Adipocyte (in vitro differentiated cells): ENCODE results near the gene SERPINE3.

Experiments
- DNase-seq: peaks from one replicate; pipeline ENCODE4 v3.0.0-alpha.2; 2015; ENCODE audit warnings: low read depth
- H3K27me3 ChIP-seq: replicated peaks from 2 replicates; pipeline ENCODE4 v1.7.0; 2013; ENCODE audit warnings: mild to moderate bottlenecking, low read length, moderate library complexity; ENCODE audit not compliant: control insufficient read depth, insufficient read depth
- H3K36me3 ChIP-seq: 2 replicates; pipeline ENCODE4 v1.7.0; 2013; ENCODE audit warnings: low read length, mild to moderate bottlenecking, moderate library complexity; ENCODE audit not compliant: control insufficient read depth, insufficient read depth, severe bottlenecking
- H3K4me1 ChIP-seq: 2 replicates; pipeline ENCODE4 v1.7.0; 2013; ENCODE audit warnings: mild to moderate bottlenecking, low read length, moderate library complexity; ENCODE audit not compliant: control insufficient read depth, insufficient read depth
- H3K4me3 ChIP-seq: 2 replicates; pipeline ENCODE4 v1.7.0; 2013; ENCODE audit warnings: mild to moderate bottlenecking, low read length, moderate library complexity
- H3K9ac ChIP-seq: 2 replicates; pipeline ENCODE4 v1.7.0; 2013; ENCODE audit warnings: mild to moderate bottlenecking, low read length, moderate library complexity
- H3K9me3 ChIP-seq: 2 replicates; pipeline ENCODE4 v1.7.0; 2013; ENCODE audit warnings: mild to moderate bottlenecking, low read length, moderate library complexity; ENCODE audit not compliant: control insufficient read depth

Gene SERPINE3

DNA sequence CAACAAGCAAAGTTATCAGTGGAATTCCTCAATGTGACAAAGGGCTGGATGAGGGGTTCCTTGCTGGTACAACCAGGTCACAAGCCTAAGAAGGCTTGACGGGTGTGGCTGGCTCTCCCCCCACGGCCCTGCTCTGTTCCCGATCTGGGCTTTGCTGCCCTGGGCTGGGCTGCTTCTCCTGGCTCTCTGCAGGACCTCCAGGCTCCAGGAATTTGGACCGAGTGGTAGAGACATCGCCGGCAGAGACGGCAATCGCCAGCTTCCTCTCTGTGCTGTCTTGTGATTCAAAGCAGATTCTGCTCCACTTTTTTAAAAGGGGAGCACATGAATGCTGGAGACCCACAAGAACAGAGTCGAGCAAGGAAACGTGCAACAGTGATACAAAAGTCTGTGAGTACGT lies at the start of gene SERPINE3:
SERPINE3 (plus strand) TSS at position 338 of the 400 bp plus-strand sequence. CDS start 1,401 bp downstream, outside the sequence.
- Histone ChIP-seq H3K9ac (no peak within 1 kb of the TSS), H3K36me3 (no peaks in the 10 kb centered on the region), H3K4me3 (no peak within 1 kb of the TSS), H3K27me3 (no peaks in the 10 kb centered on the region), H3K4me1 (peaks cover 10% of the 10 kb centered on the region), H3K9me3 (no peaks in the 10 kb centered on the region)
- DNase-seq, result no peak

- no peak for DNase-seq
- Histone ChIP-seq H3K4me1 (peaks cover 9% of the 10 kb centered on the region), H3K9ac (no peak overlapping the region), H3K9me3 (no peaks in the 10 kb centered on the region), H3K4me3 (no peak overlapping the region), H3K27me3 (peaks cover 9% of the 10 kb centered on the region), H3K36me3 (no peaks in the 10 kb centered on the region)
Measured at GRCh38 chr13:51291341-51291740, 48.1 kb upstream of the SERPINE3 start.

DNA sequence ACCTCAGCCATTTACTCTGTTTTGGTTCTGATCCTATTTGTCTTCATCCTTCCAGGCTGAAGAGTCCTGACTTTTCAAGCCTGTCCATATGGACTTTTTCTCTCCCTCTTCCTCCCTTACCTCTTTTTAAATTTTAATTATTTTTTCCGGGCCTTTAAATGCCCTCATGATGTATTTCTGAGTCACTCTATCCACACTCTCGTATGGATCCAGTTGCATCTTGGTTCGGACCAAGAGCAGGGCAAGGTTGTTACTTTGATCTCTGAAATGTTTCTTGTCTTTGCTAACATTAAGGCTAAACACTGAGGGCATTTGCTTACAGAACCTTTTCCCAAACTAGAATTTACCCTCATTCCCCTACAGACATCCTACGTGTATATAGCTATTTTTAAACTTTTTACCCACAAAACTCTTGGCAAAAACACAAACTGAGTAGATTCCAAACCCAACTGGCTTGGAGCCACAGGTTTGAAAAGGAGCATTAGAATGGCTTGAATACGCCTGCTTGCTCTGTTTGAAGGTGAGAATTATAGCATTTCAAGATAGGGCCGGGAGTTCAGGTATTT lies 47.4 kb upstream of the SERPINE3 start:
- peaks cover 9% of the 10 kb centered on the region for H3K4me1 ChIP-seq
- peak; percentile 24 for DNase-seq
- H3K9me3 ChIP-seq, result no peaks in the 10 kb centered on the region
- H3K36me3 ChIP-seq, result no peaks in the 10 kb centered on the region
- H3K9ac ChIP-seq, result no peak overlapping the region
- no peak overlapping the region for H3K4me3 ChIP-seq
- peaks cover 9% of the 10 kb centered on the region for H3K27me3 ChIP-seq

- H3K9ac ChIP-seq, result no peak overlapping the region
- DNase-seq, result no peak
- no peaks in the 10 kb centered on the region for H3K9me3 ChIP-seq
- no peaks in the 10 kb centered on the region for H3K36me3 ChIP-seq
- H3K4me1 ChIP-seq, result no peaks in the 10 kb centered on the region
- no peak overlapping the region for H3K4me3 ChIP-seq
- no peaks in the 10 kb centered on the region for H3K27me3 ChIP-seq
Measured at GRCh38 chr13:51297556-51297955, 41.9 kb upstream of the SERPINE3 start.

GRCh38 chr13:51298812-51299211 lies 40.7 kb upstream of the SERPINE3 start:
- Histone ChIP-seq H3K9me3 (no peaks in the 10 kb centered on the region), H3K36me3 (no peaks in the 10 kb centered on the region), H3K4me3 (no peak overlapping the region), H3K9ac (no peak overlapping the region), H3K27me3 (no peaks in the 10 kb centered on the region), H3K4me1 (no peaks in the 10 kb centered on the region)
- DNase-seq, result no peak

DNA sequence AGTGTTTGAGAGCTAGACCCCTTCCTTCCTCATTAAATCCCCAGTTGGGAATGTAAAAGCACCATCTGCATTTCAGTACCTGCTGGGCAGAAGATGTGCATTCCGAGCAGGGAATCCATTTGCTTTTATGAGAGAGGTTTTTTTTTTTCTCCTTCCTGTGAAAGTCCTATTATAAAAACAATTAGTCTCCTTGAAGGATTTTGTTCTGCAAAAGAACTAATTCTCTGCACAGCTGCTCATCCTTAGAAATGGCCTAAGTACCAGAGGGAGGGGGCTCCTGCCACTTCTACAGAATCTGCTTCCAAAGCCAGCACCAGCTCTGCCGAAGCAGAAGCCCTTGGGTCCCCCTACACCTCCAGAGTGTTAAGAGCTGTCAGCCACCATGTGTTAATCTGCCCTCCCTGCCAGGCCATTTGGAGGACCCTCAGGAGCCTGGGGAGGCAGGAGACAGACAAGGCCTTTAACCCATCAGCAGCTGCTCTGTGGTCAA lies 36.4 kb upstream of the SERPINE3 start:
- Histone ChIP-seq H3K4me3 (no peak overlapping the region), H3K4me1 (no peaks in the 10 kb centered on the region), H3K36me3 (no peaks in the 10 kb centered on the region), H3K27me3 (no peaks in the 10 kb centered on the region), H3K9ac (no peak overlapping the region), H3K9me3 (no peaks in the 10 kb centered on the region)
- DNase-seq, result no peak

DNA sequence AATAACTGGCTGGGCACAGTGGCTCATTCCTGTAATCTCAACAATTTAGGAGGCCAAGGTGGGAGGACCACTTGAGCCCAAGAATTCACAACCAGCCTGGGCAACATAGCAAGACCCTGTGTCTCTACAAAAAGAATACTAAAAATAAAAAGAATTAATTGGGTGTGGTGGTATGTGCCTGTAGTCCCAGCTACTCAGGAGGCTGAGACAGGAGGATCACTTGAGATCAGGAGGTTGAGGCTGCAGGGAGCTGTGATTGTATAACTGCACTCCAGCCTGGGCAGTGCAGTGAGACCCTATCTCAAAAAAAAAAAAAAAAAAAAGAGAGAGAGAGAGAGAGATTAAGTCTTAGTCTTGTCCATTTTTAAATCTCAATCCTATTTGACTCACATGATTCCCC lies 35.6 kb upstream of the SERPINE3 start:
- H3K27me3 ChIP-seq, result no peaks in the 10 kb centered on the region
- DNase-seq, result no peak
- H3K9ac ChIP-seq, result no peak overlapping the region
- no peak overlapping the region for H3K4me3 ChIP-seq
- no peaks in the 10 kb centered on the region for H3K9me3 ChIP-seq
- no peaks in the 10 kb centered on the region for H3K36me3 ChIP-seq
- no peaks in the 10 kb centered on the region for H3K4me1 ChIP-seq

DNA sequence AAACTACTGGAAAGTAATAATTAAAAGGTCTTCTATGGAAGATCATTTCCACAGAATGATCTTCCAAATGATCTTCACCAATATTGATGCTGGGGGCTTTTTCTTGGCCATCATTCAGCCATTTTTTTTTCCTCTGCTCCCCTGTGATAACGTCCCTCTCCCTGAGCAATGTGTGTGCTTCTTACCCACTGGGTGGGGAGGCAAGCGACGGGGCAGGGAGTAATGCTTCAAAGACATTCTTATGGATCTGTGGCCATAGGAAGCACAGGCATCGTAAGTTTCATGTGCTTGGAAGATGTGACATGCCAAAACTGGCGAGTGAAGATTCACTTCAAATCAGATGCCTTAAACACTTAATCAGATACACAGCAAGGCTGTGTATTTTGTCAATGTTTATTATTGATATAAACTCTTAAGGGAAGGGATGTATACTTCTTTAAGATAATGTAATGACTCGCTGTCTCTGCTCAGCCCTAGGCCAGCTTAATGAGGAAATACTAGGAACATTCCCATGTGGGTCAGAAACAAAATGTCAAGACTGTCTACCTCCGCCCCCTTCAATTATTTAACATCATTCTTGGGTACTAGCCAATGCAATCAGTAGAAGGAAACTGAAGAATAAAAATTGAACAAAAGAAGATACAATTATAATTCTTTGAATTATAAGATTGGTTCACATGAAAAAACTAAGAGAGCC lies 34.1 kb upstream of the SERPINE3 start:
- Histone ChIP-seq H3K9me3 (no peaks in the 10 kb centered on the region), H3K36me3 (no peaks in the 10 kb centered on the region), H3K4me3 (no peak overlapping the region), H3K4me1 (no peaks in the 10 kb centered on the region), H3K9ac (no peak overlapping the region), H3K27me3 (no peaks in the 10 kb centered on the region)
- DNase-seq, result peak; percentile 30

DNA sequence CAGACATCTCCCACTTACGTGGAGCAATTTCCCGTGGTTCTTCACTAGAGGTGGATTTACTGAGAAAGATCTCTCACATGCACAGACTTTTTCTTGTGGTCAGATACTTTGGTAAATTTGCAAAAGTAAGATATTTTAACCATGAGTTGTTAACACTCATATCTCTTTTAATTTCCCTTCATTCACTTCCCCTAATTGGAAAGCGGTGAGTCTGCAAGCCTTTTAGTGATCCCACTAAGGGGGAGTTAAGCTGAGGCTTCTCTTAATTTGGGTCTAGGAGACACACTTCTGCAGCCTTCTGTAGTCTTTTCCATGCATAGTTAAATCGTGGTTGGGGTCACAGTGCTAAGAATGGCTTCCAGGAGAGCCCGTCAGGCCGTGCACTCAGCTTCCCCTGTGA lies 30.7 kb upstream of the SERPINE3 start:
- Histone ChIP-seq H3K4me3 (no peak overlapping the region), H3K36me3 (no peaks in the 10 kb centered on the region), H3K4me1 (no peaks in the 10 kb centered on the region), H3K9me3 (no peaks in the 10 kb centered on the region), H3K9ac (no peak overlapping the region), H3K27me3 (no peaks in the 10 kb centered on the region)
- DNase-seq, result no peak

DNA sequence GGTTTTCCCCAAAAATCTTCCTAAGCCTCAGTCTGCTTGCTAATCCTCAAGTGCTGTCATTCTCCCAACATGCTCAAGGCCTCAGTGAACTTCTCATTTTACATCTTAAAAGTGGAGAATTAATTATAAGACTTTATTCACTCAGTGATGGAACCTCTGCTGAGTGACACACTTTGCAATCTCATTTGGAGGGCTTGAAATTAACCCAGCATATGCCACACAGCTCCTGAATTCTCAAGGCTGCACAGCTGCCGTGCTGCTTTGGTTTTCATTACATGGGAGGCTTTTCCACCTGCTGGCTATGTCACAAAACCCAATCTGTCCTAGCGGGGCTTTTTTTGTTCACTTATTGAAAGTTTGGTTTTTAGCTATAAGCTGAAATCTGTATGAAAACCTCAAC lies 28.3 kb upstream of the SERPINE3 start:
- no peak overlapping the region for H3K9ac ChIP-seq
- no peak overlapping the region for H3K4me3 ChIP-seq
- H3K9me3 ChIP-seq, result no peaks in the 10 kb centered on the region
- DNase-seq, result no peak
- no peaks in the 10 kb centered on the region for H3K36me3 ChIP-seq
- no peaks in the 10 kb centered on the region for H3K27me3 ChIP-seq
- peaks cover 14% of the 10 kb centered on the region for H3K4me1 ChIP-seq

- no peak overlapping the region for H3K4me3 ChIP-seq
- H3K9ac ChIP-seq, result no peak overlapping the region
- H3K36me3 ChIP-seq, result no peaks in the 10 kb centered on the region
- no peaks in the 10 kb centered on the region for H3K27me3 ChIP-seq
- peaks cover 14% of the 10 kb centered on the region for H3K4me1 ChIP-seq
- H3K9me3 ChIP-seq, result no peaks in the 10 kb centered on the region
- DNase-seq, result no peak
Measured at GRCh38 chr13:51311957-51312520, 27.5 kb upstream of the SERPINE3 start.
